COLO829 (cell line): ENCODE measurements around the gene HCRTR2.
"Not testable (repeated sequence)": the region's sequence is repeated elsewhere in the genome, so short reads cannot be mapped to it uniquely, and the experiment has no call there.

Source experiments
- DNase-seq: peaks from one replicate; pipeline ENCODE4 v3.0.0; 2012; ENCODE audit warnings: low spot score

HCRTR2 gene

DNA sequence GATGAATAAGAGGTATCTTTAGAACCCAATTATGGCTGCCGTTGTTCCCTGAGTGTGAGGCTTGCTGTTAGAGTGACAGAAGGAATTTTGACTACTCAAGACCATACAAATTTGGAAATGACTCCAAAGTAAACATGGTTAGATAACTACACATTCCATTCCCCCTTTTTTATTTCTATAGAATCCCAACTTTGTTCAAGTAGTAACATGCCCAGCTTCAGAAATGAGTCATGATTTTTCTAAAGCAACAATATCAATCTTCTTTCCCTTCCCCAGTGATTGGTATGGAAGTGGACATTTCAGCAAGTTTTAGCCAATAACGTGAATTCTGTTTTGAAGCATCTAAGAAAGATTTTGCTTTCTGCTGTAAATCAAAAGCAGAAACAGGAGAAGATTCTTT lies 37.8 kb downstream of the HCRTR2 start:
- DNase-seq, result no peak

DNA sequence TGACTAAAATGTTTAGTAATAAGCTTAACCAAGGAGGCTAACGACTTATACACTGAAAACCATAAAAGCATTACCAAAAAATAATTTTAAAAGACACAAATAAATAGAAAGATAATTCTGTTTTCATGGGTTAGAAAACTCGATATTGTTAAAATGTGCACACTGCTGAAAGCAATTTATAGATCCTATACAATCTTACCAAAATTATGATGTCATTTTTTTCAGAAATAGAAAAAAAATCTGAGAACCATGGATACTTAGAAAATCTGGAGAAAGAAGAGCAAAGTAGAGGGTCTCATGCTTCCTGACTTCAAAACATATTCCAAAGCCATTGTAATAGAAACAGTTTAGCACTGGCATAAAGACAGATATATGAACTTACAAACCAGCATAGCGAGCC lies 46.6 kb downstream of the HCRTR2 start:
- DNase-seq, result no peak

DNA sequence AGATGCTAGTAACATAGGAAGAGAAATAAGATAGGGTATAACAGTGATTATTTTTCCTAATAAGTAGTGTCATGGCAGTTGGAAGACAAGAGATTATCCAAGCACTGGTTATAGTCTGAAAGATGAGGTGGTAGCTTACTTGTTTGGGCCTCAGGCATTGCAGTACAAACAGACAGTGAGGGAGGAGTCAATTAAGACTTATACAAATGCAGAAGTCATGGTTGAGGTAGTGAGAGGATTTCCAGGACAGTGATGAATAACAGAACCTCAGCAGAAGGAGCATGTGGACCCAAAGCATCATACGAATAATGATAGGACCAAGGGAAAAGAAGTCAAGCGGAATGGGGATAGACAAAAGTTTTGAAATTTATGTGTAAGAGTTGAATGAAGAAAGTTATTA lies 53.5 kb downstream of the HCRTR2 start:
- no peak for DNase-seq

DNA sequence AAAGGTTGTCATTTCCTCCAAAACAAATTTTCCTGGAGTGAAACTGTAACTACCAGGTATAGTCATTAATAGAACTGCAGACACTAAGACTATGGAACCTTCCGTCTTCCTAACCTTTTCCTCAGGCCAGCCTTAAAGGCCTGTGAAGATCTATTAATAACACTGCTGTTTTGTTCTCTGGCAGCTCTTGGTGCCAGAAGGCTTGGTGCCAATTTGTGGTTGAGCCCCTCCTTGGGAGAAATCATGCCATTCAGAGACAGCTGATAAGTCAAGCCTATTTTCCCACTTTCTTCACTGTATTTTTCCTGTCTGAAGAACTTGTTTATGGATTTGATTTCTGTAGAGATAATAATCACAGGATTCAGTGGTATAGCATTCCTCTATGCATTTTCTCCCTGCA lies 64.8 kb downstream of the HCRTR2 start:
- DNase-seq, result peak; percentile 12

DNA sequence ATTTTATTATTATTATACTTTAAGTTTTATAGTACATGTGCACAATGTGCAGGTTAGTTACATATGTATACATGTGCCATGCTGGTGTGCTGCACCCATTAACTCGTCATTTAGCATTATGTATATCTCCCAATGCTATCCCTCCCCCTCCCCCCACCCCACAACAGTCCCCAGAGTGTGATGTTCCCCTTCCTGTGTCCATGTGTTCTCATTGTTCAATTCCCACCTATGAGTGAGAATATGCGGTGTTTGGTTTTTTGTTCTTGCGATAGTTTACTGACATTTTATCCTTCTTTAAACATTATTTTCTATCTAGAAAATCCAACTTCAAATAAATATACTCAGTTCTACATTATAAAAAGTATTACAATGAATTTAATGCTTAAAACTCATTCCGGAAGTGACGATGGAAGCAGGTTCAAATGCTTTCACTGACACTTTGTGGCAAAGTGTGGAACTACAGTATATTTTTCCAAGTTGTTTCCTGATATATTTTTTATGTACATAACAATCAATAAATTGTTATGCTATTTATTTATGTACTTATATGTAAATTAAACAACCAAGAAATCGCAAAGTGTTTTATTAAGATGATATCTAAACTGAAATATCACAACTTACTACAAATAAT lies 66.8 kb downstream of the HCRTR2 start:
- peak; percentile 23 for DNase-seq

DNA sequence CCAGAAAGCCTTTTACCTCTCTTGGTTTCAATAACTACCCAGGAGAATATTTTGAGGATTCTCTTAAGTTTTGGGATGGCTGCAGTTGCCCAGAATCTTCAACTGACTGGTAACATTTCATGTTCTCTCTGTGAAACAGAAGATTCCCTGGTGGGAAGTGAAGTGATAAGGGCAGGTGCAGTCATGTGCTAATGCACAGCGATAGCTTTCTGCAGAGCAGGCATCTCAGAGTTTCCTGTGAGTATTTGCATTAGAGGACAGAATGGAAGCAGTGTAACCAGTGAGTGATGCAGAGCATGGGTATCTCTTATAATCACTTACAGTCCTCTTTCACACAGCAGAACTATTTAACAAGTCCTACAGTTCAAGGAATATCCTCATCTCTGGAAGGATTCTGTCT lies 76.1 kb downstream of the HCRTR2 start:
- no peak for DNase-seq

DNA sequence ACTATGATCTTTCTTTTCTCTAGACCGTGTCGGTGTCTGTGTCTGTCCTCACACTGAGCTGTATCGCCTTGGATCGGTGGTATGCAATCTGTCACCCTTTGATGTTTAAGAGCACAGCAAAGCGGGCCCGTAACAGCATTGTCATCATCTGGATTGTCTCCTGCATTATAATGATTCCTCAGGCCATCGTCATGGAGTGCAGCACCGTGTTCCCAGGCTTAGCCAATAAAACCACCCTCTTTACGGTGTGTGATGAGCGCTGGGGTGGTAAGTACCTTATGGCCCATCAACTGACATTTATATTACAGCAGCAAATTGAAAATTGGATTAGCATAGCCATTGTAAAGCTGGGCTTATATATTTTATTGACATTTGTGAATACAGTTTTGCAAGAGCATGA lies 80.8 kb downstream of the HCRTR2 start:
- no peak for DNase-seq

DNA sequence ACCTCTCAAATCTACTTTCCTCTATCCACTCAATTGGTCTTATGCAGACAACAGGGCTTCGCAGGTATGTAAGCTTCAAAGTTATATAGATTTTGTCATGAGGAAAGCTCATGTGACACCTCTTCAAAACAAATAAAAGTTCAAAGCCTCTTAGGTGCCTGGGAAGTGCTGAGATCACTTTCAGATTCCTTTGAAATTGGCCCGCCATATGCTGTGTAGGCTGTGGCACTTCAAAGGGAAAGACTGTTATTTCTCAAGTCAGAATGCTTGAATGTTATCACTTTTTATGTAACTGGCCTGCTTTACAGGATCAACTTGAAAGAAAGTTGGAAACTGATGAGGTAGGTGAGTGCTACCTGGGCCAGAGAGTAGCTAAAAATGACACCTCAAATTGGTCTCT lies 85.9 kb downstream of the HCRTR2 start:
- no peak for DNase-seq

DNA sequence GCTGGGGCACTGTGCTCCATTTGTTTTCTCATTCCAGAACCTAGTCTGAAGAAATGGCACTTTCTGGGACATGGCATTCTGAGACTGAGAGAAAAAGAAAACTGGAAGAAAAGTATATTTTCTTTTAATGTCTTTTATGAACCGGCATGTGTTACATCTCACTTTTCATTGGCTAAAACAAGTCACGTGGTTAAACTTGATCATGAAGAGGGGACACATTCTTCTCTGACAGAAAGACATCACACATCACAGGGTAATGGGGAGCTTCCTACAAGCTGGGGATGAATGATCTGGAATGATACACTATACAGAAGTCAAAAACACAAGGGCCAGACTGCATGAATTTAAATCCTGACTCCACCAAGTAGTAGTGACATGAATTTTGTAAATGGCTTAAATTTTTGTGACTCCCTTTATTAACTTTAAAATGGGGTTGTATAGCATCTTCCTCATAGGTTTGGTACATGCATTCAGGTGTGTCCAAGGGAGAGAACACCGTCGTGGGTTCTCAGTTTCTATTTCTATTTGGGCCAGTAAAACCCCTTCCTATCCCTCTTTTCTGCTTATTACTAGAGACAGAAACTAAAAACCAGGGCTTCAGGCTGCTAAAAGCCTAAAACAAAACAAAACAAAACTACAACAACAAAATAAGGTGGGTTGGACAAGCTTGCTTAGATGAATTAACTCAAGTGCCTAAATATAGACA lies 91.2 kb downstream of the HCRTR2 start:
- no peak for DNase-seq

DNA sequence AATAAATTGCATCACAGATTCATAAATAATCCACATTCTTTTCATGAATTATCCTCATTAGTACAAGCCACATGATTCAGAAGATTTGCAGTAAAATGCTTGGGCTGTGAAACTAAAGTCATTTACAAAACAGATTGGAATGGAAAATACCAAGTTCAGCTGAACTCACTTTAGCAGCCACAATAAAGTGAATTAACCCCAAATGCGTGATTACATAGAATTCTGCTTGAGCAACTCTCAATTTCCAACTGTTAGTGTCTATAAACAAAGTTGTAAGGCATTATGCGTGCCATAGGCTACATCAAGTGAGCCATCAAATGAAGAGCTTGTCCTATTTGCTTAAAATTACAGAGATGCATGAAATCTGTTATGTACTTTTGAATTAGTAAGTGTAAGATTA lies 92.6 kb downstream of the HCRTR2 start:
- no peak for DNase-seq

DNA sequence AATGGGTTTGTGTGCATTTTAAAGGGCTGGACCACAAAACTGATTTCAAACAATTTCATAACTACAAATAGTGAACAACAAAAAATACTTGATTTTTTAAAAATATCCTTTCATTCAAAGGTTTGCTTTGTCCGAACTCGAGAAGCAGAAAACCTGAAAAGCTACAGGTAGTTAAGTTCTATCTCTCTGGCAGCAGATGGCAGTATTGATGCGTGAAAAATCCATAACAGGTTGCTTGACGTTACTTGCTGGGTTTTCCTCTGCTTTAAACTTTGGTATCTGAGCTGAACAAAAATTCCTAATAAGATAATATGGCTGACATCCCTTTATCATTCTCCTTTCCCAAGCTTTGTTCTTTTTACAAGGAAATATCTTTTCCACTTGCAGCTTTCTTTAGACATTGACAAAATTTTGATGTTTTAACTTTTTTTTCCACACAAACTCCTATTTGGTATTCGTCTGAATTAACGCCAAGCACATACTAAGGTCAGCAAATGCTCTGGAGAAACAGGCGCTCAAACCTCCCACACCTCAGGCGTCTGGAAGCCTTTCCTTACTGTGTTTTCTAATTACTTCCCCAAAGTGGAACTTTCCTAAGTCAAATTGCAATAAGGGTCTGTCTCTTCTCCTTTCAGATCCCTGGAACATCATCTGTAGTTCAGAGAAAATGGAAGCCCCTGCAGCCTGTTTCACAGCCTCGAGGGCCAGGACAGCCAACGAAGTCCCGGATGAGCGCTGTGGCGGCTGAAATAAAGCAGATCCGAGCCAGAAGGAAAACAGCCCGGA lies 102.6 kb downstream of the HCRTR2 start:
- peak; percentile 17 for DNase-seq

DNA sequence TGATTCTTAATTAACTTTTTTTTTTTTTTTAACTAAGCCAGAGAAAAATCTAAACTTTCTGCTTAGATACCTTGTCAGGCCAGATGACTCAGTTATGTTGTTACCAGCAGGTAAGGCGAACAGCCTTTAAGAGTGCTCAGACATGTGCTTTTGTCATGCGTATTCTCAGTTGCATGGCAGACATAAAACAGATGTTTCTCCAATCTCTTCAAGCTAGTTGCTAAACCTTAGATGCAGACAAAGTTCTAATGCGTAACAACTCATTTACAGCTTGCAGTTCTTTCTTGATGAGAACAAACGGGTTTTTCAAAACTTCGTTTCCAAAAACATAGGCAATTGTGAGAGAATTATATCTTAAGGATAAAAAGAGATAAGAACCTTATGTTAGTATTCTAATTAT lies 103.3 kb downstream of the HCRTR2 start:
- DNase-seq, result no peak

DNA sequence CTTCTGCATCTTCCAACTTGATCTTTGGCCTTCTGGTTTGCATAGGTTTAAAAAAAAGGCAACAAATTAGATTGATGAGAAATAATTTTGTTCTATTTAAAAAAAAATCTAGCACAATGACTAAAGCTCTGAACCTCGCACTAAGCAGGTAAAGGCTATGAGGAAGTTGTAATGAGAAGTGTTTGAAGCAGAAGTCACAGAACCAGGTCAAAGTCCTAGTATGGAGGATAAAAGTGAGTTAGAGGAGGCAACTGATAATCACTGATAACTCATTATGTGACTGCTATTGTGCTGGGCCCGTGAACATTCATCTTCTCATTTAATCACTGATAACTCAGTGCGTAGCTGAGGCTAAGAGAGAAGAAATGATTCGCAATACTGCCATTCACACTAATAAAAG lies 106.9 kb downstream of the HCRTR2 start:
- no peak for DNase-seq

DNA sequence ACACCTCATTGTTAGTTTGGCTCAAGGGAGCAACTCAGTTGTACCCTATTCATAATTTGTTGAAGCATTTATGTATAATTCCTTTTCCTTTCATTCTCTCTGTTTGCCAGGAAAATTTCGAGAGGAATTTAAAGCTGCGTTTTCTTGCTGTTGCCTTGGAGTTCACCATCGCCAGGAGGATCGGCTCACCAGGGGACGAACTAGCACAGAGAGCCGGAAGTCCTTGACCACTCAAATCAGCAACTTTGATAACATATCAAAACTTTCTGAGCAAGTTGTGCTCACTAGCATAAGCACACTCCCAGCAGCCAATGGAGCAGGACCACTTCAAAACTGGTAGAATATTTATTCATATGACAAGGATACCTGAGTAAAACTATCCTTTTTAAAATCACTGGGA lies 107.8 kb downstream of the HCRTR2 start:
- DNase-seq, result no peak

DNA sequence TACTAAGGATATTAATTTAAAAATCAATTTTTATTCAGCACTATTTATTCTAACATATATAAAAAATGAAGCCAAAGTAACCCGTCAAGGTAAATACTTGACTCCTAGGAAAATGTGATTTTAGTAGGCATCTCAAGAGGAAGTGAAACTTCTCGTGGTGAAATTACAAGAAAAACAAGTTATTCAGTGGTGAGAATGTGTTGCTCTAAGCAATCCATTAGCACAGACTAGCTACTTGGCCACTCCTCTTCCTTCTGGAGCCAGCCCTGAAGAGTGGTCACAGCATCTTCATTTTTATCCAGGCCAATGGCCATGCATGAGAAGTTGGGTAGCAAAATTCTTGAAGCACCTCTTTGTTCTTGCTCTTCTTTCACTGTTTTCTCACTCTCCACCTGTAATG lies 112.5 kb downstream of the HCRTR2 start:
- DNase-seq, result no peak

DNA sequence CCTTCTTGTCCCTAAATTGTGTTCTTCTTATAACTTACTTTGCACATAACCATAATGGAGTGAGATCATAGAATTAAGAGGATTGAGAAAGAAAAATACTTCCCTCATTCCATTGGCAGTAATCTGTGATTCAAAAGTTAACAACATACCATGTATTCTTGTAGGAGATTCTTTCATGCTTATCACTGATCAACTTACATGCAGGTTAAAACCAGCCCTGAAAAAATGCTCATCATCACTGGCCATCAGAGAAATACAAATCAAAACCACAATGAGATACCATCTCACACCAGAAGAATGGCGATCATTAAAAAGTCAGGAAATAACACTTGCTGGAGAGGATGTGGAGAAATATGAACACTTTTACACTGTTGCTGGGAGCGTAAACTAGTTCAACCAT lies 116.4 kb downstream of the HCRTR2 start:
- no peak for DNase-seq

DNA sequence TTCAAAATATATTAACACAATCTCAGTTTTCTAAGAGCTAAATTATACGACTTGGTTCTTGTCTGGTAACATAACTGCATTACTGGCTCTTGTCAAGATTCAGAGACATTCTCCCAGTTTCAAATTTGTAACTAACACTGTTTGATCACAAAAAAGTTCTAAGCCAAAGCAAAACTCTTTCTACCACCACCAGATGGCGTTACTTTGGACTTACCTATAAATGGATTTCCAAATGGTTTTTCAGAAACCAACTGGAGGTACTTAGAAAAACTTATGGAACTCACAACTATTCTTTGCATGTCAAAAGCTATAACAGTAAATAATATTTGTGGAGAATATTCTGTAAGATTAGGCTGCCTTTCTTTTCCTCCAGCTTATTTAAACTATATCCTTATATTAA lies 118.8 kb downstream of the HCRTR2 start:
- DNase-seq, result peak; percentile 19

DNA sequence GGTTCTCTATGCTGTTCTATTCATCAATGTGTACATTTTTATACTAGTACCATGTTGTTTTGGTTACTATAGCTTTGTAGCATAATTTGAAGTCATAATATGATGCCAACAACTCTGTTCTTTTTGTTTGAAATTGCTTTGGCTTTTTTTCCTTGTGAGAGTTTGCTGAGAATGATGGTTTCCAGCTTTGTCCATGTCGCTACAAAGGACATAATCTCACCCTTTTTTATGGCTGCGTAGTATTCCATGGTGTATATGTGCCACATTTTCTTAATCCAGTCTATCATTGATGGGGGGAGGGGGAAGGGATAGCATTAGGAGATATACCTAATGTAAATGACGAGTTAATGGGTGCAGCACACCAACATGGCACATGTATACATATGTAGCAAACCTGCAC lies 122.9 kb downstream of the HCRTR2 start:
- not testable (repeated sequence) for DNase-seq

DNA sequence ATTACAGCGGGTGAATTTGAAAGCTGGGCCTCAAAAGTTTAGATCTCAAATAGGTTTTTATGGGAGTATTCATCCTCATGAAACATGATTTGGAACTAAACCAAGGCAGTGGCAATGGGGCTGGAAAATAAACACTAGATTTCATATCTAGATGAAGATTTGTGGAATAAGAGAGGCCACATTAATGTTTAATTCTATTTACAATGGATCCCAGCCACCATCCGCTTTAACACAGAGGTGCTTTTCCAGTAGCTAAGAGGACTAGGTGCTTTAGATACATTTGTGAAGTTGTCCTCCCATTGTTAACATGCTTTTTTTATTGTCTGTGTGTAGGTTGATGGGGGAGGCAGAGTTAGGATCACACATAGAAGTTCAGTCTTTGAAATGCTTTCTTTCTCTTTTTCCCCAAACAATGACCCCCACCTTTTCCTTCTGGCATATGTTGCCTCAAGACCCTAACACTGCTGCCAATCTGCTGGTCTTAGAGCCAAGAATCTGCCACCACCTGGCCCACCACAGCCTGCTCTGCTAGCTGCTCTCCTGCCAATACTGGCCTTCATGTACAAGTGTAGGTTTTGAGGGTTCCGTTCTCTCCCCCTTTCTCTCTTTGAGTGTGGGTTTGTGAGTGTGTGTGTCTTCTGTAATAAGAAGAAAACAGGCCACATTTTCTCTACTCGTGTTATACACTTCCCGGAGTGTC lies 125.1 kb downstream of the HCRTR2 start:
- DNase-seq, result no peak

DNA sequence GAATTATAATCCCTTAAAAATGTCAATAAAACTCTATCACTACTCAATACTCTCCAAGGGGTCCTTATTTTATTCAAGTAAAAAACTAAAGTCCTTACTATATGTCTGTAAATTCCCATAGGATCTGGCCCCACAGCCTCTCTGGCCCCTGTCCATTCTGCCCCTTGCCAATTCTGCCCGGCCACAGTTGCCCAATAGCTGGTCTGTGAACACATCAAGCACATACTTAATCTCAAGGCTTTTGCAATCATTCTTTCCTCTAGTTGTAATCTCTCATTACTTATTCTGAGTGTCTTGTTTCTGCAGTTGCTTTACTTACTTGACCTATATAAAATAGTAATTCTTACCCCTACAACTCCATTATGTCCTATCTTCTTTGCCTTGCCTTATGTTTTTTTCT lies 130.4 kb downstream of the HCRTR2 start:
- DNase-seq, result no peak

DNA sequence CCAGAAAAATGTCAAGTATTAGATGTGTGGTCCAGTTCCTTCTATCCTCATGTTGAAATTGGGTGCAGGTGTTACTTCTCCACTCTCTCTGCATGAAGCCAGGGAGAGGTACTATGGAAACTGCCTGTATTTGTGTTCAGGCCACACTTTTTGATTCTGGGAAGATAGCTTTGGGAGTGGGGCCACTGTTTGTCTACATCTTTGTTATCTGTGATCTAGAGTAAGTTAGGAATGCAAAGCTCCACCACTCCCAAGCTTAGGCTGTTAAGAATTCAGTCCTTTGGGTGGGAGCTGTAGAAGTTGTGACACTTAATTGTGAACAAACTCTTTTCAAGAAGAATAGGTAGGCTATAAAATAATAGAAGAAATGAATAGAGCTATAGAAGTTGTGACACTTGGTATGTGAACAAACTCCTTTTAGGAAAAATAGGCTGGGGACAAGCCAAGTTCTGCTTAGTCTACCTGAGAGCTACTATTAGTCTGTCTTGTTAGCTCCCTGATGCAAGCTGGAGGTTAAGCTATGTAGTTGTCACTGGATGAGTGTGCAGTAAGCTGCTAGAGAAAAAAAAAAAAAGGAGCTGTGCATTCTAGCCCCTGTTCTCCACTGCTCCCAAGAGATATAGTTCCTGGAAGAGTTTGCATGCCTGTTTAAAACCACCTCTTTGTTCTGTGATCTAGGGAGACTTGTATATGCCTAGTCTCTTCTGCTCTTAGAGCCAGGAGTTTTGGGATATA lies 145.8 kb downstream of the HCRTR2 start:
- no peak for DNase-seq

DNA sequence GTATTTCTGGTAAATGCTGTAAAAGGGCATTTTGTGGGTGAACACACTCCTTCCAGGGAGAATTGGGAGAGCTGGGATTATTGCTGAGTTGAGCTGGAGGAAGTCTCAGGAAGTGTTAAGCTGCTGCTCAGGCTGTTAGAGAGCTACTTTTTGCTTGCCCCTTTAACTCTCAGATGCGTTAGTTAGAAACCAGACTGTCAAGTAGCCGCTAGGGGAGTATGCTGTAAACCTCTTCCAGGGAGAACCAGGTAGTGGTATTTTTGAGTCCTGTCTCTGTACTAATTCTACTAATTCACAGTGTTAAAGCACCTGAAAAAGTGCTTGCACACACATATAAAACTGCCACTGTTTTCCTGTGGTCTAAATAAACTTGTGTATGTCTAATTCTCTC lies 146.4 kb downstream of the HCRTR2 start:
- no peak for DNase-seq
